Measurements from ENCODE around the gene PFAS.

Gene PFAS

DNA sequence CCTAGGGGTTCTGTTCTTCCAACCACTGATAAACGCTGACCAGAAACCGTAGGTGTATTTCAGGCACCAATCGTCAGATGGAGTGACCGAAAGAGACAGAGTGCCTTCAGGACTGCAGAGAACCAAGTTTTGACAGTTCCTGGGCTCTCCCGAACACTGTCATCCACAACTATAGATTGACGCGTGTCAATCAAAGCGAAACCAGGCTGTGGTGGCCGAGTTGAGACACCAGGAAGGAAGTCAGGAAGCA, 26.8 kb upstream of the PFAS start:
- H3K4me1 Mint-ChIP-seq: peaks cover 48 to 55% of the 10 kb centered on the region in 2 donors
- peak; percentile 35 to 49 for ATAC-seq (replicated peaks)
- H3K27me3 Mint-ChIP-seq: peaks cover 12 to 27% of the 10 kb centered on the region in 2 donors
- no peak for DNase-seq
- peaks cover 0 to 3% of the 10 kb centered on the region in 2 donors for H3K9me3 Mint-ChIP-seq
- peak overlapping the region; percentile 100 for H3K27ac Mint-ChIP-seq
- peaks cover 28 to 45% of the 10 kb centered on the region in 2 donors for H3K36me3 Mint-ChIP-seq
- H3K4me3 Mint-ChIP-seq: peak overlapping the region; percentile 89 to 99

GRCh38 chr17:8222630-8223355, 26.3 kb upstream of the PFAS start:
- peak; percentile 90 for DNase-seq
- peaks cover 0 to 3% of the 10 kb centered on the region in 2 donors for H3K9me3 Mint-ChIP-seq
- H3K36me3 Mint-ChIP-seq: peaks cover 33 to 50% of the 10 kb centered on the region in 2 donors
- peak overlapping the region; percentile 100 for H3K27ac Mint-ChIP-seq
- ATAC-seq (replicated peaks): peak; percentile 51 to 62
- H3K4me3 Mint-ChIP-seq: peak overlapping the region; percentile 89 to 99
- peaks cover 12 to 27% of the 10 kb centered on the region in 2 donors for H3K27me3 Mint-ChIP-seq
- peaks cover 52 to 60% of the 10 kb centered on the region in 2 donors for H3K4me1 Mint-ChIP-seq

DNA sequence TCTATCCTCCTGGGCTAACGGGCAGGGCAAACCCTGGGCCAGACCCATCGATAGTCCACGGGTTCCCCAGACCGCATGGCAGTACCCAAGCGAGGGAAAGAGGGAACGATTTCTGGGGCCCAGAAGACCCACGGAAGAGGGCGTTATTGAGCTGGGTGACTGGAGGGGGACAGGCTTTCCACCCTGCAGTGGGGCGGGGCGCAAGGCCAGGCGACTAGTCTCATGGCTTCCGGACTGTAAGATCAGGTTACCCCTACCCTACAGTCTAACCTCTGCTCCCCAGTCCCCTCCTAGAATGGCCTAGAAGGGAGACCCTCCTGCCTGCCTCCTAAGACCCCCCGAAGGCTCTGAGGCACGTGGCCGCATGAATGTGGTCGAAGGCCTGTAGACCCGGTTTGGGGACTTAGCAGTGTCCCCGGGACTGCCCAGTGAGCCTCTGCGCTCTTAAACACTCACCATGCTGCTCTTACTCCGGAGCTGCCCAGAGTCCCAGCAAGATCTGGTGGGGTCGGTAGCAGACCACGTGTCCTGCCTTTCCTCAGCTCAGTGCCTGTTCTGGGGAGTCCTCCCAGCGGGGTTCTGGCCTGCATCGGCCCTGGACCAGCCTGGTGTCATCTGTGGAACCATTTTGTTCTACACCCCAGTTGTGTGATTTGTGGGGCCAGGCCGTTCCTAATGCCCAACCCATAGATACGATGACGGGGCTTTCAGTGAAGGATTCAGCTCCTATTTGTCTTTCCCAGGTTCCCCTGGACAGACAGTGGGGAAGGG, 25.5 kb upstream of the PFAS start:
- ATAC-seq (replicated peaks) (peak; percentile 24 to 27), DNase-seq (peak; percentile 62)
- H3K36me3 Mint-ChIP-seq: peaks cover 36 to 57% of the 10 kb centered on the region in 2 donors
- peaks cover 12 to 27% of the 10 kb centered on the region in 2 donors for H3K27me3 Mint-ChIP-seq
- peak overlapping the region; percentile 89 to 99 for H3K4me3 Mint-ChIP-seq
- H3K27ac Mint-ChIP-seq: peak overlapping the region; percentile 100
- H3K9me3 Mint-ChIP-seq: peaks cover 0 to 3% of the 10 kb centered on the region in 2 donors
- peaks cover 54 to 61% of the 10 kb centered on the region in 2 donors for H3K4me1 Mint-ChIP-seq

DNA sequence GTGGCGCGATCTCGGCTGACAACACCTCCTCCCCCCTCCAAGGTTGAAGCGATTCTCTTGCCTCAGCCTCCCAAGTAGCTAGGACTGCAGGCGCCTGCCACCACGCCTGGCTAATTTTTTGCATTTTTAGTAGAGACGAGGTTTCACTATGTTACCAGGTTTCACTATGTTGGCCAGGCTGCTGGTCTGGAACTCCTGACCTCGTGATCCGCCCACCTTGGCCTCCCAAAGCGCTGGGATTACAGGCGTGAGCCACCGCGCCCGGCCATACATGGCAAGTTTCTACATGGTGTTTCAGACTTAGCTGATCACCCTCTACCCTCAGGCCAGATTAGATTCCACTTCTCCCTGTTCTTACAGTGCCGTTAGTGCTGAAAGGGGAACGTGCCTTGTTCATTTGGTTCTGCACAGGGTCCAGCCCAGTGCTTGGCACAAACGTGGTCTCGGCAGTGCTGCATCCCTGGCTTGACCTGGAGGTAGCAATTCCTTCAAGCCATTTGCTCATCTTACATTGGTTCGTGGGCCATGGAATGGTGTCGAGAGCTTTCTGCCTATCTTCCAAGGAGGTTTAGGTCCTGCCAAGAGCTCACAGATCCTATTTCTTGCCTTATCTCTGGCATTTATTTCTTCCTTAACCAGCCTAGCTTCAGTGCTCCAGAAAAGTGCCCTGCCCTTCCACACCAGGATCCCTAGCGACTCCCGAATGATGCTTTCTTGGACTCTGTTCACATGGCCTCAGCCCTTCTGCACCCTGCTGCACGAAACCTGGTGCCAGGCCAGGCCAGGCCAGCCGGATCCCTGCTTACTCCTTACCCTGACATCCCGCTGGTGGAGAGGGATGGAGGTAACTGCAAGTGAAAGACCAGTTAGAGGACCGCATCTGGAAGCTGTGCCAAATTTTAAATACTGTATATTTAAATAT, 23.9 kb upstream of the PFAS start:
- Mint-ChIP-seq H3K27ac (peak overlapping the region; percentile 100), H3K27me3 (peaks cover 12 to 27% of the 10 kb centered on the region in 2 donors), H3K36me3 (peaks cover 49 to 71% of the 10 kb centered on the region in 2 donors), H3K4me3 (peak overlapping the region; percentile 29 to 56), H3K4me1 (peaks cover 54 to 56% of the 10 kb centered on the region in 2 donors), H3K9me3 (peaks cover 0 to 3% of the 10 kb centered on the region in 2 donors)
- no peak for ATAC-seq (replicated peaks)
- DNase-seq: no peak

DNA sequence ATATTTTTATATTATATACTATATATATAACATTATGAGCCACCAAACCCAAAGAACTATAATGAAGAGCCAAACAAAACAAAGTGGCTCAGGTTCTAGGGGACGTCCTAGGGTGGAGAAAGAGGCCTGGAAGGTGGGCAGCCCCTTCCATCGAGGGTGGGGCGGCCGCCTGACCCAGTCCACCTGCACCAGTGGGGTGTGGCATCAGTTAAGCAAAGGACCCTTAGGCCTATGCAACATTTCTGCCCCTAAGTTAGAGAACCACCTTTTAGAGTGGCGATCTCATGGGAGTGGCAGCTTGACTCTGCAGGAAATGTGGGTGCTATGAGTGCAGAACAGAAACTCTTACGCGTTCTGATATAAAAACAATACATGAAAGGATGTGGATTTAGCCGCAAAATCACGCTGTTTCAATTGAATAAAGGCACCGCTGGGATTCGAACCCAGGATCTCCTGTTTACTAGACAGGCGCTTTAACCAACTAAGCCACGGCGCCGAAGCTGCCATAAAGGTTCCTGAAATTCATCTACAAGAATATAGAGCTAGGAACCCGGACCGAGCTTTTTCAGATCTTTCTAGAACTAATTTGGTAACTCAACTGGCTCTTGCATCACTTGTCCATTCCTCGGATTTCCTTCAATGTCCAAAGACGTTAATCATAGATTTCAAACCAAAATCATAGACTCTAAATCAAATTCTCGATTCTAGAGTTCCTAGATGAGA, 23.1 kb upstream of the PFAS start:
- no peak for ATAC-seq (replicated peaks)
- Mint-ChIP-seq H3K4me3 (peak overlapping the region; percentile 49 to 77), H3K4me1 (peaks cover 49 to 51% of the 10 kb centered on the region in 2 donors), H3K36me3 (peaks cover 53 to 73% of the 10 kb centered on the region in 2 donors), H3K9me3 (peaks cover 0 to 1% of the 10 kb centered on the region in 2 donors), H3K27ac (peak overlapping the region; percentile 96), H3K27me3 (peaks cover 7 to 23% of the 10 kb centered on the region in 2 donors)
- DNase-seq: peak; percentile 39

DNA sequence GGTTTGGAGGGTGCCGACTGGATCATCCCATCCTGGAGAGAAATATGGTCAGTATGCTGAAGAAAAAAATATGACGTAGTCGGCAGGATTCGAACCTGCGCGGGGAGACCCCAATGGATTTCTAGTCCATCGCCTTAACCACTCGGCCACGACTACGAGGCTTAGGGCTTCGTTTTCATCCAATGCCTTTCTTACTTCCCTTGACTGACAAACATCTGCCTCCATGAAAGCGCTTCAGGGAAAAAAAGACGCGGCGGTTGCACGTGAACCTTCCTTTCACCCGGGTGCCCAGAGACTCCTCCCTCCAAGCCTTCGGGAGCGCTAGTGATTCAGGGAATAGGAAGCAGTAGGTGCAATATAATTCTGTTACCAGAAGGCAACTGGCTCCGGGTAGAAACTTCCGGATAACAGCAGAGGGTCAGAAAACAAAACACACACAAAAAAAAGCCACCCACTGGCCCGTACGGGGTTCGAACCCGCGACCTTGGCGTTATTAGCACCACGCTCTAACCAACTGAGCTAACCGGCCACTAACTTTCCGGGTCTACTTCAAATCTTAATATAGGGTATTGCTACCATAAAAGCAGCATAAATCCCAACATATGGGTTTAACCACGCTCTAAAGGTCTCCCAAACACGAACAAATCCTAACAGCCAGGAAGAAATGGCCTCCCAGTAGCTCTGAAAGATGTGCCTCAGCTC, 22.4 kb upstream of the PFAS start:
- DNase-seq (peak; percentile 57), ATAC-seq (replicated peaks) (no peak)
- peaks cover 6 to 19% of the 10 kb centered on the region in 2 donors for H3K27me3 Mint-ChIP-seq
- H3K27ac Mint-ChIP-seq: peak overlapping the region; percentile 96
- peaks cover 0 to 1% of the 10 kb centered on the region in 2 donors for H3K9me3 Mint-ChIP-seq
- H3K4me3 Mint-ChIP-seq: peak overlapping the region; percentile 49 to 77
- peaks cover 60 to 74% of the 10 kb centered on the region in 2 donors for H3K36me3 Mint-ChIP-seq
- H3K4me1 Mint-ChIP-seq: peaks cover 44 to 46% of the 10 kb centered on the region in 2 donors

DNA sequence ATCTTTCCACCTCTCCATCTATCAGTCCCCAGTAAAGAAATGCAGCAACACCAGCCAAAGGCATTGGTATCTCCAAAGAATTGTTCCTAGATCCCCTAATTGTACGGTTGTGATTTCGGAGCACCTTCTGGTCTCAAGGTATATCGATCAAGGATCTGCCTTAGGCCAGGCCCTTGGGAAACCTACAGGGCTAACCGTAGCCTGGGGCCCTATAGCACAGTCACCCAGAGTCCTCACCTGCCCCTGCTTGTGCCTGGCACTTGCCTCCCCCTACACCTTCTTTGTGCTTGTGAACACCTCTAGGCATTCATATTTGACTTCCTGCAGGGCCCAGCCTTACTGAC, 21.9 kb upstream of the PFAS start:
- Mint-ChIP-seq H3K36me3 (peaks cover 61 to 76% of the 10 kb centered on the region in 2 donors), H3K4me3 (peak overlapping the region; percentile 49 to 77), H3K9me3 (peaks cover 0 to 1% of the 10 kb centered on the region in 2 donors), H3K27me3 (peaks cover 2 to 17% of the 10 kb centered on the region in 2 donors), H3K4me1 (peaks cover 40 to 43% of the 10 kb centered on the region in 2 donors), H3K27ac (peak overlapping the region; percentile 96)
- DNase-seq (no peak), ATAC-seq (replicated peaks) (no peak)

GRCh38 chr17:8231701-8232100, 17.4 kb upstream of the PFAS start:
- H3K27ac Mint-ChIP-seq: peak overlapping the region; percentile 56
- peaks cover 20 to 24% of the 10 kb centered on the region in 2 donors for H3K4me1 Mint-ChIP-seq
- peaks cover 0 to 6% of the 10 kb centered on the region in 2 donors for H3K27me3 Mint-ChIP-seq
- H3K9me3 Mint-ChIP-seq: no peaks in the 10 kb centered on the region
- H3K4me3 Mint-ChIP-seq: no peak overlapping the region
- ATAC-seq (replicated peaks) (no peak), DNase-seq (no peak)
- peaks cover 79 to 89% of the 10 kb centered on the region in 2 donors for H3K36me3 Mint-ChIP-seq

DNA sequence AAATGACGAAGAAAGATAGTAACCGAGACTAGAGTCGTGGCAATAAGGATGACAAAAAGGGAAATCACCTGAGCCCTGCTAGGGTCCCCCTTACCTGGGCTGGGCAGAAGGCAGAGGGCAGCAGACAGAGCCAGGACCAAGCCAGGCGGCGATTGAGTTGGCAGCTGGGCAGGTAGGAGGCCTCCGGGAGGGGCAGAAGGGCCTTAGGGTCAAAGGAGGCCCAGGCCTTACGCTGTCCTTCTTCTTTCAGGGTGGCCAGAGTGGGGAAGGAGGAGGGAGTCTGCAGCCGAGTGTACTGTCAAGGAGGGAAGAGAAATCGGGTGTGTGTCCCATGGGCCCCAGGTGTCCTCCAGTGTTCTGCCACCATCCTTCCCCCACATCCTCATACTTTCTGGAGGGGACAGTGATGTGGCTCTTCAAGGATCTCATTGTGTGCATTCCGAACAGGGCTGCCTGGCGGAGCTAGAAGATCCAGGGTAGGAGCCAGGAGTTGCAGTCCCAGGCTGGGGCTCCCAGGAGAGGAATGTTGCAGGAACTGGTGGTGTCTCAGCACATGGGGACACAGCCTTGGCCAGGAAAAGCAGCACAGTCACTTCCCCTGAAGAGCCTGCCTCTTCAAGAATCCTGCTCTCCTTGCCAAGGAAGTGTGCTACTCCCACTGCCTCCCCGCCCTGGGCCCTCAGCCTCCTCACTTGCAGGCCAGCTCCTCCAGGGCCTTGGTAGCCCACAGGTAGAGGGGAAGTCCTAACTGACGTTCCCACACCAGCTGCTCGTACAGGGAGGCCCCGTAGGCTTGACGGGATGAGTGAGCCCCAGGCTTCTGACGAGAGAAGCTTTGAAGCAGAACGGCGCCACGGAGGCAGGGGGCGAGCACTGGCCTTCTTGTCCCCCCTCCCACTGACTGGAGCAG, 14.5 kb upstream of the PFAS start:
- Mint-ChIP-seq H3K9me3 (no peaks in the 10 kb centered on the region), H3K27ac (peak overlapping the region; percentile 37), H3K36me3 (peaks cover 74 to 78% of the 10 kb centered on the region in 2 donors), H3K27me3 (no peaks in the 10 kb centered on the region), H3K4me1 (peaks cover 15 to 27% of the 10 kb centered on the region in 2 donors), H3K4me3 (no peak overlapping the region)
- ATAC-seq (replicated peaks) (no peak), DNase-seq (no peak)

- no peak overlapping the region for H3K27ac Mint-ChIP-seq
- H3K4me3 Mint-ChIP-seq: no peak overlapping the region
- H3K27me3 Mint-ChIP-seq: no peaks in the 10 kb centered on the region
- no peak for ATAC-seq (replicated peaks)
- no peak for DNase-seq
- H3K4me1 Mint-ChIP-seq: peaks cover 13 to 27% of the 10 kb centered on the region in 2 donors
- no peaks in the 10 kb centered on the region for H3K9me3 Mint-ChIP-seq
- peaks cover 70 to 77% of the 10 kb centered on the region in 2 donors for H3K36me3 Mint-ChIP-seq
Observed at GRCh38 chr17:8235676-8236075, 13.4 kb upstream of the PFAS start.

DNA sequence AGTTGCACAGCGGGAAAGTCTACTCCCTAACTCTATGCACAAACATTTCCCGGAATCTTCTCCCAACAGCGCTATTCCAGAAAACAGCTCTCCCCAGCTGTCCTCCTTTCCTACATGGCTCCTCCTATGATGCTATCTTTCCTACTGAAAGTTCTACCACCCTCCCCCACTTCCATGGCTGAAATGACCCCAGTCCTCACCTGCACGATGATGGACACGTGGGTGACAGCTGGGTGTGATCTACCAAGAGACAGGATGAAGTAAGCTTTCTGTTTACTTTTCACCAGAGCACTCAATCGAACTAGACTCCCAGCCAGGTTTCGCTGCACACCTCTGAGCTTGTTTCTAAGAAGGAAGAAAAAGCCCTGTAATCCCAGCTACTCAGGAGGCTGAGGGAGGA, 11.9 kb upstream of the PFAS start:
- H3K27ac Mint-ChIP-seq: peak overlapping the region; percentile 26
- no peak for DNase-seq

GRCh38 chr17:8237886-8238285, 11.2 kb upstream of the PFAS start:
- no peak for DNase-seq
- no peak for ATAC-seq (replicated peaks)
- H3K4me1 Mint-ChIP-seq: peaks cover 17 to 27% of the 10 kb centered on the region in 2 donors
- H3K4me3 Mint-ChIP-seq: no peak overlapping the region
- no peak overlapping the region for H3K27ac Mint-ChIP-seq
- H3K36me3 Mint-ChIP-seq: peaks cover 56 to 61% of the 10 kb centered on the region in 2 donors
- no peaks in the 10 kb centered on the region for H3K9me3 Mint-ChIP-seq
- no peaks in the 10 kb centered on the region for H3K27me3 Mint-ChIP-seq

More for the DNA sequence above, 11.9 kb upstream of the PFAS start:
- no peak overlapping the region for H3K4me3 Mint-ChIP-seq
- ATAC-seq (replicated peaks): no peak
- H3K9me3 Mint-ChIP-seq: no peaks in the 10 kb centered on the region
- H3K27me3 Mint-ChIP-seq: no peaks in the 10 kb centered on the region
- peaks cover 57 to 63% of the 10 kb centered on the region in 2 donors for H3K36me3 Mint-ChIP-seq
- peaks cover 13 to 27% of the 10 kb centered on the region in 2 donors for H3K4me1 Mint-ChIP-seq

Measured in stimulated activated naive B cell treated with anti-CD40 and anti-IgM and Interleukin-4, amounts not matched to agents 10 μg/mL and 1 μg/mL and 100 μg/mL, for 72 hours (primary cell).